H9 (cell line): ENCODE results near the gene PRR7. TPM values are rescaled to one million over a fixed set of nuclear protein-coding genes. Genes with fewer than 3 reads are reported as not detected.
A peak's percentile ranks its signal among the peaks of the same experiment; 100 is the strongest.

ENCODE experiments used
- DNase-seq: peaks from one replicate; pipeline ENCODE4 v3.0.0-alpha.2; 2017
- H2AFZ ChIP-seq: one replicate; pipeline ENCODE4 v1.6.1; 2013; ENCODE audit warnings: mild to moderate bottlenecking, low read length, control low read depth, moderate library complexity
- H2AK5ac ChIP-seq: 2 replicates; pipeline ENCODE4 v1.6.1; 2013; ENCODE audit warnings: low read length, control low read depth, mixed read lengths; ENCODE audit not compliant: insufficient read length
- H2BK120ac ChIP-seq: one replicate; pipeline ENCODE4 v1.6.1; 2013; ENCODE audit warnings: low read depth, mild to moderate bottlenecking, low read length, control low read depth, inconsistent platforms; ENCODE audit not compliant: poor library complexity, severe bottlenecking
- H2BK12ac ChIP-seq: 2 replicates; pipeline ENCODE4 v1.6.1; 2013; ENCODE audit warnings: low read length, control low read depth, mixed read lengths, low read depth; ENCODE audit not compliant: insufficient read length
- H2BK15ac ChIP-seq: 2 replicates; pipeline ENCODE4 v1.6.1; 2013; ENCODE audit warnings: low read depth, low read length, control low read depth
- H2BK20ac ChIP-seq: one replicate; pipeline ENCODE4 v1.6.1; 2013; ENCODE audit warnings: low read depth, mild to moderate bottlenecking, low read length, control low read depth, inconsistent platforms; ENCODE audit not compliant: poor library complexity, severe bottlenecking
- H2BK5ac ChIP-seq: 2 replicates; pipeline ENCODE4 v1.6.1; 2013; ENCODE audit warnings: low read length, control low read depth, mixed read lengths; ENCODE audit not compliant: insufficient read length
- H3K14ac ChIP-seq: 2 replicates; pipeline ENCODE4 v1.6.1; 2013; ENCODE audit warnings: low read length, control low read depth; ENCODE audit not compliant: insufficient read depth
- H3K18ac ChIP-seq: 2 replicates; pipeline ENCODE4 v1.6.1; 2013; ENCODE audit warnings: low read depth, mild to moderate bottlenecking, mixed read lengths, low read length, control low read depth; ENCODE audit not compliant: insufficient read length
- H3K23ac ChIP-seq: 2 replicates; pipeline ENCODE4 v1.6.1; 2013; ENCODE audit warnings: low read length, control low read depth, mixed read lengths, low read depth; ENCODE audit not compliant: insufficient read length
- H3K23me2 ChIP-seq: 2 replicates; pipeline ENCODE4 v1.6.1; 2013; ENCODE audit warnings: low read depth, mild to moderate bottlenecking, mixed read lengths, low read length, control low read depth; ENCODE audit not compliant: insufficient read length, poor library complexity, severe bottlenecking
- H3K27ac ChIP-seq: 2 replicates; pipeline ENCODE4 v1.5.1; 2013; ENCODE audit warnings: low read length, control low read depth, mixed read lengths, low read depth; ENCODE audit not compliant: insufficient read length
- H3K27me3 ChIP-seq: 2 replicates; pipeline ENCODE4 v1.6.1; 2013; ENCODE audit warnings: low read length, control low read depth, inconsistent platforms; ENCODE audit not compliant: insufficient read depth
- H3K4ac ChIP-seq: 2 replicates; pipeline ENCODE4 v1.6.1; 2013; ENCODE audit warnings: low read depth, mild to moderate bottlenecking, control low read depth, inconsistent platforms, low read length, moderate library complexity
- H3K4me1 ChIP-seq: 2 replicates; pipeline ENCODE4 v1.6.1; 2013; ENCODE audit warnings: low read length, control low read depth, inconsistent platforms; ENCODE audit not compliant: insufficient read depth
- H3K4me2 ChIP-seq: 2 replicates; pipeline ENCODE4 v1.6.1; 2013; ENCODE audit warnings: low read length, control low read depth, mixed read lengths; ENCODE audit not compliant: insufficient read length, insufficient read depth
- H3K56ac ChIP-seq: 2 replicates; pipeline ENCODE4 v1.6.1; 2013; ENCODE audit warnings: low read depth, mild to moderate bottlenecking, mixed read lengths, low read length, control low read depth; ENCODE audit not compliant: insufficient read length
- H3K79me1 ChIP-seq: 2 replicates; pipeline ENCODE4 v1.6.1; 2013; ENCODE audit warnings: low read depth, mild to moderate bottlenecking, moderate library complexity, low read length, control low read depth, inconsistent platforms; ENCODE audit not compliant: insufficient read depth, poor library complexity, severe bottlenecking
- H3K79me2 ChIP-seq: 2 replicates; pipeline ENCODE4 v1.6.1; 2013; ENCODE audit warnings: low read length, control low read depth, inconsistent platforms; ENCODE audit not compliant: insufficient read depth
- H3K9ac ChIP-seq: 2 replicates; pipeline ENCODE4 v1.6.1; 2013; ENCODE audit warnings: low read length, control low read depth, mixed read lengths; ENCODE audit not compliant: insufficient read length; ENCODE audit errors: extremely low read depth
- H3K9me3 ChIP-seq: one replicate; pipeline ENCODE4 v1.6.1; 2013; ENCODE audit warnings: low read depth, low read length, inconsistent platforms; ENCODE audit not compliant: control insufficient read depth
- H3T11ph ChIP-seq: one replicate; pipeline ENCODE4 v1.6.1; 2013; ENCODE audit warnings: mild to moderate bottlenecking, low read length, control low read depth, inconsistent platforms
- H4K20me1 ChIP-seq: one replicate; pipeline ENCODE4 v1.6.1; 2013; ENCODE audit not compliant: control insufficient read depth, insufficient read length, insufficient read depth
- H4K5ac ChIP-seq: 2 replicates; pipeline ENCODE4 v1.6.1; 2013; ENCODE audit warnings: low read depth, mild to moderate bottlenecking, mixed read lengths, low read length, control low read depth; ENCODE audit not compliant: insufficient read length
- H4K8ac ChIP-seq: replicated peaks from 2 replicates; pipeline ENCODE4 v1.6.1; 2013; ENCODE audit warnings: low read length, control low read depth, mixed read lengths, low read depth; ENCODE audit not compliant: insufficient read length
- H4K91ac ChIP-seq: 2 replicates; pipeline ENCODE4 v1.6.1; 2013; ENCODE audit warnings: low read depth, mild to moderate bottlenecking, moderate library complexity, mixed read lengths, low read length, control low read depth; ENCODE audit not compliant: insufficient read length
- H3K27ac Mint-ChIP-seq, 3 experiments: 2 replicates in 2 of 3; 3 replicates in 1 of 3; pipeline ENCODE4 v1.8.0; 2020 to 2021; ENCODE audit warnings: mixed read lengths in 3 of 3, mild to moderate bottlenecking in 1 of 3, moderate library complexity in 1 of 3
- H3K27me3 Mint-ChIP-seq: 2 replicates; pipeline ENCODE4 v1.8.0; 2021; ENCODE audit warnings: low read depth, mild to moderate bottlenecking, moderate library complexity, mixed read lengths
- H3K36me3 Mint-ChIP-seq, 3 experiments: 2 replicates in 2 of 3; 3 replicates in 1 of 3; pipeline ENCODE4 v1.8.0; 2020 to 2021; ENCODE audit warnings: low read depth in 3 of 3, mixed read lengths in 3 of 3; ENCODE audit not compliant: insufficient read depth in 1 of 3
- H3K4me1 Mint-ChIP-seq, 2 experiments: 2 replicates each; pipeline ENCODE4 v1.8.0; 2020; ENCODE audit warnings: mixed read lengths in 2 of 2
- H3K4me3 Mint-ChIP-seq, 2 experiments: 2 replicates in 1 of 2; 3 replicates in 1 of 2; pipeline ENCODE4 v1.8.0; 2020 to 2021; ENCODE audit warnings: mild to moderate bottlenecking in 2 of 2, mixed read lengths in 2 of 2, moderate library complexity in 1 of 2
- H3K9me3 Mint-ChIP-seq, 2 experiments: 2 replicates in 1 of 2; 3 replicates in 1 of 2; pipeline ENCODE4 v1.8.0; 2020; ENCODE audit warnings: mild to moderate bottlenecking in 2 of 2, mixed read lengths in 2 of 2, moderate library complexity in 1 of 2
- WGBS: extraction: QIAGEN DNeasy Blood & Tissue Kit; methylation state at CpG from one replicate; pipeline ENCODE4 v1.1.7; 2013; ENCODE audit warnings: missing lambda C conversion rate, low lambda C conversion rate, mixed read lengths; ENCODE audit not compliant: insufficient read length; ENCODE audit errors: extremely low coverage; 5-methylcytosine and 5-hydroxymethylcytosine counted together
- total RNA-seq: library from RNA; stranded (reverse); gene quantifications from 2 replicates; pipeline ENCODE4 v1.2.1, GENCODE V29; 2021
- TF ChIP-seq, protein P1 (sequence below): fragments of 200-600 bp; sonication (generic); conservative IDR thresholded peaks from 3 replicates; pipeline ENCODE4 v1.8.0; 2021; ENCODE audit warnings: antibody characterized with exemption, mild to moderate bottlenecking

PRR7 gene
- total RNA-seq, 1 experiment from 2014 or later, result 9.6 TPM

DNA sequence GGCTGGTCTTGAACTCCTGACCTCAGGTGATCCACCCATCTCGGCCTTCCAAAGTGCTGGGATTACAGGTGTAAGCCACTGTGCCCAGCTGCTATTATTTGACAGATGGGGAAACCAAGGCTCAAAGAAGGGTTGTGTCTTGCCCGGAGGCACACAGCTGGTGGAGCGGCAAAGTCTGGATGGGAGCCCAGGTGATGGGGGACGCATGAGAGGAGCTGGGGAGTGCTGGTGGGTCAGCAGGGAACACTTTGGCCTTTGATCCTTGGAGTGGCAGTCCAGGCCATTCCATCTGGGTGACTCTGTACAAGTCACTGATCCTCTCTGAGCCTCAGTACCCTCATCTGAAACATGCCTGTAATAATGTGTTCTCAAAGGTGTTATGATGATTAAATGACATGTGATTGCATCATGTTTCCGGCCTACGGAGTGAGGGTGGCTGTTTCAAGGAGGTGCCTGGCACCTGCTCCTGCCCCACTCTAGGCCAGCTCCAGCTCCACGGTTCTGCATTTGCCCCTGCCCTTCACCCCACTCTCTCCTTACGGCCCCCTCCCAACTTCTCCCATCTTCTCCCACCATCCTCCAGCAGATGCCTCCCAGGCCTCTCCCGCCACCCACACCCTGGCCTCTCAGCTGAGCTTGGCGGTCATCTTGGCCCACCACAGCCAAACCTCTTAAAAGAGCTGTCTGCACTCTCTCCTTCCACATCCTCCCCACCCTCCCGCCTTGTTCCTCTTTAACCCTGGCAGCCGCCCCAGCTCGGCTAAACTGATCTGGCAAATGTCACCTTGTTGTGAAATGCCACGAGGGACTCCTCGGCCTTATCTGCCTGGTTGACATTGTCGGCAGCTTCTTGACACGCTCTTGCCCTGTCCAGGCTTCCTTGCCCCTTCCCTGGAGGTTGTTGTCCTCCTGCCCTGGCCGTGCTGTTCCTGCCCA lies 32.4 kb downstream of the PRR7 start:
- H3K27ac Mint-ChIP-seq, result peak overlapping the region; percentile 61 to 97 (median 74); a peak in 5 of 7 replicates
- H4K91ac ChIP-seq, result no peak overlapping the region
- peak overlapping the region in 1 of 2 experiments; percentile 36; a peak in 2 of 5 replicates for H3K4me3 Mint-ChIP-seq
- no peak overlapping the region for H3K56ac ChIP-seq
- no peak overlapping the region for H4K8ac ChIP-seq
- no peak overlapping the region for H3K27ac ChIP-seq
- no peaks in the 10 kb centered on the region for H3K79me1 ChIP-seq
- no peak overlapping the region for H2AFZ ChIP-seq
- no peak overlapping the region for H3K4ac ChIP-seq
- H3K9me3 ChIP-seq, result no peaks in the 10 kb centered on the region
- no peak overlapping the region for H2AK5ac ChIP-seq
- no peak overlapping the region for H3T11ph ChIP-seq
- no peak overlapping the region for H2BK15ac ChIP-seq
- H3K27me3 ChIP-seq, result no peaks in the 10 kb centered on the region
- H3K23ac ChIP-seq, result no peak overlapping the region
- H3K9ac ChIP-seq, result no peak overlapping the region
- H2BK12ac ChIP-seq, result no peak overlapping the region
- no peak overlapping the region for H3K4me2 ChIP-seq
- WGBS, result no CpG with 5 or more reads among the region's 18 CpGs
- H3K23me2 ChIP-seq, result no peaks in the 10 kb centered on the region
- H2BK5ac ChIP-seq, result no peak overlapping the region
- no peak for DNase-seq
- H3K4me1 ChIP-seq, result peaks cover 9% of the 10 kb centered on the region; the same call in 1 of the 2 replicates
- H2BK20ac ChIP-seq, result no peak overlapping the region
- H4K20me1 ChIP-seq, result no peaks in the 10 kb centered on the region
- peaks cover 13 to 39% (median 34%) of the 10 kb centered on the region in 3 experiments for H3K36me3 Mint-ChIP-seq
- TF ChIP-seq, protein P1, sequence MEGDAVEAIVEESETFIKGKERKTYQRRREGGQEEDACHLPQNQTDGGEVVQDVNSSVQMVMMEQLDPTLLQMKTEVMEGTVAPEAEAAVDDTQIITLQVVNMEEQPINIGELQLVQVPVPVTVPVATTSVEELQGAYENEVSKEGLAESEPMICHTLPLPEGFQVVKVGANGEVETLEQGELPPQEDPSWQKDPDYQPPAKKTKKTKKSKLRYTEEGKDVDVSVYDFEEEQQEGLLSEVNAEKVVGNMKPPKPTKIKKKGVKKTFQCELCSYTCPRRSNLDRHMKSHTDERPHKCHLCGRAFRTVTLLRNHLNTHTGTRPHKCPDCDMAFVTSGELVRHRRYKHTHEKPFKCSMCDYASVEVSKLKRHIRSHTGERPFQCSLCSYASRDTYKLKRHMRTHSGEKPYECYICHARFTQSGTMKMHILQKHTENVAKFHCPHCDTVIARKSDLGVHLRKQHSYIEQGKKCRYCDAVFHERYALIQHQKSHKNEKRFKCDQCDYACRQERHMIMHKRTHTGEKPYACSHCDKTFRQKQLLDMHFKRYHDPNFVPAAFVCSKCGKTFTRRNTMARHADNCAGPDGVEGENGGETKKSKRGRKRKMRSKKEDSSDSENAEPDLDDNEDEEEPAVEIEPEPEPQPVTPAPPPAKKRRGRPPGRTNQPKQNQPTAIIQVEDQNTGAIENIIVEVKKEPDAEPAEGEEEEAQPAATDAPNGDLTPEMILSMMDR, result no peak
- no peak overlapping the region for H2BK120ac ChIP-seq
- H3K4me1 Mint-ChIP-seq, result peaks cover 24 to 33% of the 10 kb centered on the region in 2 experiments
- no peaks in the 10 kb centered on the region for H3K9me3 Mint-ChIP-seq
- H3K14ac ChIP-seq, result no peak overlapping the region
- H3K27me3 Mint-ChIP-seq, result no peaks in the 10 kb centered on the region; the same call in 1 of the 2 replicates
- no peak overlapping the region for H4K5ac ChIP-seq
- no peaks in the 10 kb centered on the region for H3K79me2 ChIP-seq
- H3K18ac ChIP-seq, result no peak overlapping the region
